Testis (tissue), 3 donors: ENCODE results near the gene RPEL1. TPM values are rescaled to one million over a fixed set of nuclear protein-coding genes. Genes with fewer than 3 reads are reported as not detected.

Experiments used
- DNase-seq: peaks from one replicate; pipeline ENCODE4 v3.0.0-alpha.2; 2019
- H3K27ac ChIP-seq, 2 donors: fragments of 200-600 bp; sonication (generic); one replicate each; pipeline ENCODE4 v1.5.1; 2019
- H3K27me3 ChIP-seq: fragments of 200-600 bp; sonication (generic); one replicate; pipeline ENCODE4 v1.5.1; 2019
- H3K36me3 ChIP-seq: fragments of 200-600 bp; sonication (generic); one replicate; pipeline ENCODE4 v1.5.1; 2017; ENCODE audit warnings: low read depth; ENCODE audit errors: missing control alignments
- H3K4me1 ChIP-seq: fragments of 200-600 bp; sonication (generic); one replicate; pipeline ENCODE4 v1.5.1; 2019
- H3K4me3 ChIP-seq, 2 donors: fragments of 200-600 bp; sonication (generic); one replicate each; pipeline ENCODE4 v1.5.1; 2017 to 2019
- H3K9me3 ChIP-seq: fragments of 200-600 bp; sonication (generic); one replicate; pipeline ENCODE4 v1.5.1; 2017
- CTCF ChIP-seq, 3 experiments: fragments of 450-650 bp in 2 of 3; fragments of 200-600 bp in 1 of 3; sonication (generic) in 1 of 3; IDR thresholded peaks; one replicate each; pipeline ENCODE4 v1.5.1; 2016 to 2019; ENCODE audit warnings: antibody characterized with exemption in 3 of 3, mild to moderate bottlenecking in 2 of 3, moderate library complexity in 1 of 3
- POLR2A ChIP-seq: fragments of 450-650 bp; IDR thresholded peaks from one replicate; pipeline ENCODE4 v1.6.1; 2017; ENCODE audit warnings: antibody characterized with exemption, mild to moderate bottlenecking, moderate library complexity
- WGBS, 2 donors: methylation state at CpG; one replicate each; pipeline ENCODE4 v1.1.5; 2018; 5-methylcytosine and 5-hydroxymethylcytosine counted together
- intact Hi-C: fragments of 100-400 bp; cut with DNase I; formaldehyde crosslinking; loops from one replicate; pipeline ENCODE4 v1.15.1; 2023; ENCODE audit warnings: low total_unique reads
- polyA plus RNA-seq: library from polyadenylated mRNA; stranded (reverse); fragments of 350-450 nt; fragmentation: Illumina TruSeq; extraction: RNeasy Lipid Tissue Mini Kit (QIAGEN cat#74804); gene quantifications from one replicate; pipeline ENCODE4 v1.2.3, GENCODE V29; 2014; ENCODE audit warnings: low read depth, low replicate concordance; ENCODE audit not compliant: insufficient read depth
- total RNA-seq, 2 donors: library from RNA; depleted of rRNA; stranded (reverse); fragments of >200 nt; gene quantifications; one replicate each; pipeline ENCODE4 v1.2.3, GENCODE V29; 2016

The RPEL1 gene
- total and polyA plus RNA-seq, 3 donors from 2014 or later = not detected

GRCh38 chr10:103287992-103288391 lies 42.3 kb downstream of the RPEL1 start:
- intact Hi-C loops = no loop called here
- Histone ChIP-seq H3K4me1 (no peaks in the 10 kb centered on the region), H3K27ac (no peak overlapping the region), H3K27me3 (no peaks in the 10 kb centered on the region), H3K36me3 (no peaks in the 10 kb centered on the region), H3K9me3 (no peaks in the 10 kb centered on the region), H3K4me3 (no peak overlapping the region)
- no peak for DNase-seq
- WGBS, 2 donors = 80 to 87% methylated on average over 5 of the region's 5 CpGs
- TF ChIP-seq CTCF (IDR thresholded peaks at IDR 0.05) (no peak), POLR2A (no peak)

- Histone ChIP-seq H3K9me3 (no peaks in the 10 kb centered on the region), H3K36me3 (no peaks in the 10 kb centered on the region), H3K27ac (no peak overlapping the region), H3K4me3 (no peak overlapping the region), H3K27me3 (no peaks in the 10 kb centered on the region), H3K4me1 (no peaks in the 10 kb centered on the region)
- WGBS, 2 donors = 77 to 89% methylated on average over 4 of the region's 4 CpGs
- intact Hi-C loops = no loop called here
- TF ChIP-seq CTCF (IDR thresholded peaks at IDR 0.05) (no peak), POLR2A (no peak)
- no peak for DNase-seq
These were observed 45.9 kb downstream of the RPEL1 start for GRCh38 chr10:103291588-103291987.

- Histone ChIP-seq H3K27me3 (no peaks in the 10 kb centered on the region), H3K27ac (no peak overlapping the region), H3K4me3 (no peak overlapping the region), H3K36me3 (no peaks in the 10 kb centered on the region), H3K9me3 (no peaks in the 10 kb centered on the region), H3K4me1 (no peaks in the 10 kb centered on the region)
- TF ChIP-seq CTCF (IDR thresholded peaks at IDR 0.05) (no peak), POLR2A (no peak)
- intact Hi-C loops = no loop called here
- 96 to 97% methylated on average over 2 of the region's 2 CpGs for WGBS, 2 donors
- no peak for DNase-seq
These were observed 49.8 kb downstream of the RPEL1 start for GRCh38 chr10:103295374-103296015.

Other genes with a start within 250 kb of the RPEL1 start
- 100 to 1,000 TPM; 105 to 114 TPM for gene NT5C2, start 52.6 kb upstream of the RPEL1 start, total RNA-seq
- 125 TPM for gene NT5C2, start 52.6 kb upstream of the RPEL1 start, polyA plus RNA-seq
- 1 to 10 TPM; 4.3 to 5.2 TPM for gene INA, start 31.3 kb downstream of the RPEL1 start, total RNA-seq
- 7.7 TPM for gene INA, start 31.3 kb downstream of the RPEL1 start, polyA plus RNA-seq
- 10 to 100 TPM; 15.7 to 23.2 TPM for gene PCGF6, start 105.3 kb downstream of the RPEL1 start, total RNA-seq
- 15.9 TPM for gene PCGF6, start 105.3 kb downstream of the RPEL1 start, polyA plus RNA-seq
- gene TAF5, start 122.1 kb downstream of the RPEL1 start, total RNA-seq = 10 to 100 TPM; 26.3 to 29.1 TPM
- 19.7 TPM for gene TAF5, start 122.1 kb downstream of the RPEL1 start, polyA plus RNA-seq
- gene ATP5MK, start 150.6 kb downstream of the RPEL1 start, total RNA-seq = 100 to 1,000 TPM; 175 to 193 TPM
- 280 TPM for gene ATP5MK, start 150.6 kb downstream of the RPEL1 start, polyA plus RNA-seq
- 10 to 100 TPM; 50.7 to 54.9 TPM for gene PDCD11, start 150.7 kb downstream of the RPEL1 start, total RNA-seq
- 47.3 TPM for gene PDCD11, start 150.7 kb downstream of the RPEL1 start, polyA plus RNA-seq
- gene CALHM2, start 206.5 kb downstream of the RPEL1 start, total RNA-seq = 10 to 100 TPM; 53.1 to 78.6 TPM
- gene CALHM2, start 206.5 kb downstream of the RPEL1 start, polyA plus RNA-seq = 43.5 TPM
- under 1 TPM; 0.24 to 0.50 TPM for gene CALHM1, start 213.0 kb downstream of the RPEL1 start, total RNA-seq
- not detected for gene CALHM1, start 213.0 kb downstream of the RPEL1 start, polyA plus RNA-seq
- under 1 TPM; 0.39 to 0.93 TPM for gene CALHM3, start 233.4 kb downstream of the RPEL1 start, total RNA-seq
- gene CALHM3, start 233.4 kb downstream of the RPEL1 start, polyA plus RNA-seq = 0.88 TPM
- 10 to 100 TPM; 17.8 to 21.9 TPM for gene NEURL1, start 247.8 kb downstream of the RPEL1 start, total RNA-seq
- gene NEURL1, start 247.8 kb downstream of the RPEL1 start, polyA plus RNA-seq = 19.8 TPM